GM08714 (cell line): ENCODE data around the gene KLHL29.
"Not testable (repeated sequence)": the region's sequence is repeated elsewhere in the genome, so short reads cannot be mapped to it uniquely, and the experiment has no call there.

Source experiments
- H3K4me3 ChIP-seq: fragments of 200-500 bp; sonication (Bioruptor generic); 2 replicates; pipeline ENCODE4 v1.5.1; 2014; ENCODE audit warnings: mild to moderate bottlenecking, low read length, inconsistent platforms
- ZNF274 ChIP-seq: IDR thresholded peaks from 2 replicates; pipeline ENCODE4 v1.6.1; 2012; ENCODE audit warnings: mild to moderate bottlenecking, low read depth, low read length

The KLHL29 gene

GRCh38 chr2:23722255-23722654 is 337.3 kb downstream of the KLHL29 start:
- no peak overlapping the region for H3K4me3 ChIP-seq
- TF ChIP-seq ZNF274 = no peak

DNA sequence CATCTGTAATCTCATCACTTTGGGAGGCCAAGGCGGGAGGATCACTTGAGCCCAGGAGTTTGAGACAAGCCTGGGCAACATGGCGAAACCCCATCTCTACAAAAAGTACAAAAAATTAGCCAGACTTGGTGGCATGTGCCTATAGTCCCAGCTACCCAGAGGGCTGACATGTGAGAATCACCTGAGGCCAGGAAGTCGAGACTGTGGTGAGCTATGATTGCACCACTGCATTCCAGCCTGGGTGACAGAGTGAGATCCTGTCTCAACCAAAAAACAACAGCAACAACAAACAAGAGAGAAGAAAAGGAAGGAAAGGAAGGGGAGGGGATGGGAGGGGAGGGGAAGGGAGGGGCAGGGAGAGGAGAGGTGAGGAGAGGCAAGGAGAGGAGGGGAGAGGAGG is 338.1 kb downstream of the KLHL29 start:
- not testable (repeated sequence) for H3K4me3 ChIP-seq

DNA sequence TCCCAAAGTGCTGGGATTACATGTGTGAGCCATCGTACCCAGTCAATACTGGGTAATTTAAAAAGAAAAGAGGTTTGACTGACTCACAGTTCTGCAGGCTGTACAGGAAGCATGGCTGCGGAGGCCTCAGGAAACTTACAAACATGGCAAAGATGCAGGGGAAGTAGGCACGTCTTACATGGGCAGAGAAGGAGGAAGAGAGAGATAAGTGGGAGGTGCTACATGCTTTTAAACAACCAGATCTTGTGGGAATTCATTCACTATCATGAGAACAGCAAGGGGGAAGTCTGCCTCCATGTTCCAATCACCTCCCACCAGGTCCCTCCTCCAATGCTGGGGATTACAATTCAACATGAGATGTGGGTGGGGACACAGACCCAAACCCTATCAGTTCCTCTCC is 349.4 kb downstream of the KLHL29 start:
- no peak for TF ChIP-seq ZNF274
- no peak overlapping the region for H3K4me3 ChIP-seq

GRCh38 chr2:23736783-23737182 is 351.8 kb downstream of the KLHL29 start:
- H3K4me3 ChIP-seq = not testable (repeated sequence)

DNA sequence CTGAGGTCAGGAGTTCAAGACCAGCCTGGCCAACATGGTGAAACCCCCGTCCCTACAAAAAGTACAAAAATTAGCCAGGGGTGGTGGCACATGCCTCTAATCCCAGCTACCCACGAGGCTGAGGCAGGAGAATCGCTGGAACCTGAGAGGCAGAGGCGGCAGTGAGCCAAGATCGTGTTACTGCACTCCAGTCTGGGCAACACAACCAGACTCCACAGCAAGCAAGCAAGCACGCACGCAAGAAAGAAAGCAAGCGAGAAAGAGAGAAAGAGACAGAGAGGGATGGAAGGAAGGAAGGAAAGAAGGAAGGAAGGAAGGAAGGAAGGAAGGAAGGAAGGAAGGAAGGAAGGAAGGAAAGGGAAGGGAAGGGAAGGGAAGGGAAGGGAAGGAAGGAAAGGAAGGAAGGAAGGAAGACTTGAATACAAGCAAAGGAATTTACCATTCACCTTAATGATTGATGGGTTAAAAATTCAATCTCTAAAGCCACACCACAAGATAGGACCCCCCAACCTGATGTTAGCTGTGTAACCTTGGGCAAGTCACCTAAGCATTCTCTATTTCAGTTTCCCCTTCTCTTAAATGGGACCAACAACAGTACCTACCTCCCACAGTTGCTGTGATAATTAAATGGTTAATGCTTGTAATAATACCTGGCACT is 360.2 kb downstream of the KLHL29 start:
- TF ChIP-seq ZNF274 = no peak
- no peak overlapping the region for H3K4me3 ChIP-seq

- H3K4me3 ChIP-seq = no peak overlapping the region
Measured at GRCh38 chr2:23745726-23746105, 360.7 kb downstream of the KLHL29 start.

GRCh38 chr2:23746141-23746863 is 361.3 kb downstream of the KLHL29 start:
- TF ChIP-seq ZNF274 = no peak
- no peak overlapping the region for H3K4me3 ChIP-seq

More at GRCh38 chr2:23745726-23746105, 360.7 kb downstream of the KLHL29 start:
- no peak for TF ChIP-seq ZNF274

GRCh38 chr2:23751747-23752265 is 366.8 kb downstream of the KLHL29 start:
- no peak for TF ChIP-seq ZNF274
- no peak overlapping the region for H3K4me3 ChIP-seq

GRCh38 chr2:23753291-23754010 is 368.5 kb downstream of the KLHL29 start:
- TF ChIP-seq ZNF274 = no peak
- no peak overlapping the region for H3K4me3 ChIP-seq

DNA sequence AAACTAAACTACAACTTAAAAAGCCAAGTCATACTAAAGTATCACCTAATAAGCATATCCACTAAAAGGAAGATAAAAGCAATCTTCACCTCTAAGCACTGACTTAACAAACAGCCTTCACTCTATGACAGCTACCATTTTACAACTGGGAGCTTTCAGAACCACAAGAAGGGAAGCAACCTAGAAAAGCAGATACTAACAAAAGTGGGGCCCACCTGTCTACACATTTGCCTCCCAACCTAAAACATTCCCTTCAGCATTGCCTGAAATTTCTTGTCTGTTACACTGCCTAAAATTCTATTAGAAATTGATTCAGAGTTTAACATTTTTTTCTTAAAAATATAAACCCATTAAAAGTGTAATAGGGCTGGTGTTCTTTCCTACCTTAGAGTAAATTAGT is 370.0 kb downstream of the KLHL29 start:
- no peak for TF ChIP-seq ZNF274
- no peak overlapping the region for H3K4me3 ChIP-seq

DNA sequence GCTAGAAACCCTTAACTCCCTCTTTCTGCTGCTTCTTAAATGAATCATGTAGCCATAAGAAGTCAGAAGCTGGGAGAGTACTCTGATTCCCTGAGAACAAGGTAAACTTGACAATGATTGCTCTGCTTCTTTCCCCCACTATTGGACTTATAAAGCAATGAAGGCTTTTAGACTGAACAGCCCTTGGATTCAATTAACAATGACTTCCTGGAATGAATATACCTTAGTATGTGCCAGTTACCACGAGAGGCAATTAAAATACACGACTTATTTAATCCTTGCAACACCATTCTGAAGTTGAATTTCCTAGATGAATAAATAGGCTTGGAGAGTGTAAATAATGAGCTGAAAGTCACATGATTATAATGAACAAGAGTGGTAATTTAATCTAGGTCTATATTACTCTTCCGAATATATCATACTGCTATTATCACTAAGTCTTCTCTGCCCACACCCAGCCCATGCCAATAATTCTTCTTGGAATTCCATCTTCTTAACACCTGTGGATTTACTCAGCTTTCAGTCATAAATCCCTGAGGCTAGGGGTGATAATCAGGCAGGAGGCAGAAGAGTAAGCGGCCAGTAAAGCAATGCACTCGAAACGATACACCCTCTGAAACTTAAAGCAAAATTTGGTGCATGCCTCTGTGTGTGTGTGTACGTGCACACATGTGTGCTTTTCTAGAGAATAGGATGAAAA is 371.8 kb downstream of the KLHL29 start:
- H3K4me3 ChIP-seq = no peak overlapping the region

DNA sequence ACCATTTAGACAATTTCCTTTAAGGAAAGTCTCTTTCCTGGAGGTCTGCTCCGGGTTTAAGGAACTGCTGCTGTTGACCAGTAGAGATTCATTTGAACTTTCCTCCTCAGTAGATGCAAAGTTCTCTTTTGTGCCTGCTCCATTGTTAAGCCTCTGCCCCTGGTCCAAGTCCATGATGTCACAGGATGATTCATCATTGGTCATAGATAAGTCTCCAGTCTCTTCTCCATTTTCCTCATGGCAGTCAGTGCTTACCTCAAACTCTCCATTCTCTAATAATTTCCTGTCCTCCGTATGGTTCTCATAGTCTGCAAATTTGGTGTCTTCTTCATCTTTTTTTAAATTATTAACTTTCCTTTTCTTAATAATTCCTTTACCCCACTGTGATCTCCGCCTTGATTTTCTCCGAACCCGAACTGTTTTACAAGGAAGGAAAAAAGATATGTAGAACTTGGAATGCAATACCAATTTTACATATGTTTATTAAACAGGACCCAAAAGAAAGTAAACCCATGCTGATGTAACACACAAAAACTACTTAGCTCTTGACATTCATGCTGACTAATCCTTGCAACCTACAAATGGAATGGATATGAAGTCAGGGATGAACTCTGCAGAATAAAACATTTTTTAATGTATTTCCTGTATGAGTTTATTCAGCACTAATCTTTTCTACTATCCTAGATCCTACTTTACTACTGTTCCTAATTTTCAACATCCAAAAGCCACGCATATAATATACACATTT is 372.9 kb downstream of the KLHL29 start:
- TF ChIP-seq ZNF274 = no peak
- no peak overlapping the region for H3K4me3 ChIP-seq

More for the DNA sequence above, 371.8 kb downstream of the KLHL29 start:
- no peak for TF ChIP-seq ZNF274
